Activated naive CD8-positive, alpha-beta T cell treated with anti-CD3 and anti-CD28 coated beads, Interleukin-2, amount 10 ng/mL, durations not matched to agents 7 days and 5 days (primary cell): ENCODE results near the gene AKR1D1. TPM values are rescaled to one million over a fixed set of nuclear protein-coding genes. Genes with fewer than 3 reads are reported as not detected.
"Not testable (repeated sequence)": the region's sequence is repeated elsewhere in the genome, so short reads cannot be mapped to it uniquely, and the experiment has no call there.

Experiments
- ATAC-seq: fragments of 150-1000 bp; cut with Tn5 transposase; one replicate; pipeline ENCODE4 v1.10.0; 2021; ENCODE audit warnings: low read depth, moderate library complexity
- POLR2A ChIA-PET: fragments of 350-600 bp; sonication (Branson Sonifier 250); formaldehyde crosslinking; loops from one replicate; lab custom pipeline; 2021; ENCODE audit warnings: antibody characterized with exemption; lab: Charles Lee
- DNase-seq: peaks from one replicate; pipeline ENCODE4 v3.0.0; 2021
- H3K27ac Mint-ChIP-seq: one replicate; pipeline ENCODE4 v1.8.0; 2022; ENCODE audit warnings: mild to moderate bottlenecking, mixed read lengths
- H3K27me3 Mint-ChIP-seq: one replicate; pipeline ENCODE4 v1.8.0; 2022; ENCODE audit warnings: mild to moderate bottlenecking, moderate library complexity, mixed read lengths
- H3K36me3 Mint-ChIP-seq: one replicate; pipeline ENCODE4 v1.8.0; 2021; ENCODE audit warnings: mild to moderate bottlenecking, mixed read lengths
- H3K4me1 Mint-ChIP-seq: one replicate; pipeline ENCODE4 v1.8.0; 2021; ENCODE audit warnings: mixed read lengths
- H3K4me3 Mint-ChIP-seq: one replicate; pipeline ENCODE4 v1.8.0; 2022; ENCODE audit warnings: mild to moderate bottlenecking, moderate library complexity, mixed read lengths
- H3K9me3 Mint-ChIP-seq: one replicate; pipeline ENCODE4 v1.8.0; 2021; ENCODE audit warnings: mixed read lengths
- total RNA-seq, 2 experiments: library from RNA; stranded (reverse); gene quantifications; one replicate each; pipeline ENCODE4 v1.2.3, GENCODE V29; 2021

AKR1D1 gene
- total RNA-seq, 2 experiments from 2014 or later, result not detected

DNA sequence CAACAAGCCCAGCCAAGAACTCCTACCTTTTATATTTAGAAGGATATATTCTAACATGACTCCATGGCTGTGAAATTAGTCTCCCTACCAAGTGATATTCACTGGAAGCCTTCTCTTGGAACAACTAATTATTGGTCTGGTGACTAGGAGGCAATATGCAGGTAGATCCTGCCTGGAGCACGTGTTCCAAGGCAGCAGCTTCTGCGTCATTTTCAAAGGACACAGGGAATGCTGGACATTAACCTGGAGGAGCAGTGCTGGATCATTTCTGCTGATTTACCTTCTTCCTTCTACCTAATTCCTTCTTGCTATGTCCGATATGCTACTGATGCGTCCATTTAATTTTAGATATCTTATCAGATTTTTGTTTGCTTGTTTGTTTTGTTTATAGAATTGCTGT is 5.6 kb downstream of the AKR1D1 start:
- Mint-ChIP-seq H3K36me3 (no peaks in the 10 kb centered on the region), H3K4me1 (no peaks in the 10 kb centered on the region), H3K9me3 (no peaks in the 10 kb centered on the region), H3K27ac (no peak overlapping the region), H3K4me3 (no peak overlapping the region), H3K27me3 (no peaks in the 10 kb centered on the region)
- ATAC-seq (no peak), DNase-seq (no peak)
- POLR2A ChIA-PET, result no interaction called here

DNA sequence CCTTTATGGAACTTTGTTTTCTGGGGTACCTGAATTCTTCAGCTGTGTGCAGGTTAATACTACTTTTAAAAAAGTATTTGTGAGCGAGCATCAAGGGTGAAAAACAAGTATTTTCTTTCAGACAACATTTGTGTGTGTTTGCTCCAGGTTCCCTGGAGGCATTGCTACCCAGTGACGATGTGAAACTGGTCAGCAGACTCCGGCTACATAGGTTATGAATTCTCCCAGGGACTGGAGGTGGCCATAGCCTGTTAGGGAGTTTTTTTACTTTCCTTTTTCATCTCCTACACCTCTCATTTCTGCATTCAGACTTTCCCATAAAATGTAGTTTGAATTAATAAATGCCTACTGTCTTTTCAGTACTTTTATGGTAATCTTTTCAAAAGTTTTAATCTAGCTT is 7.6 kb downstream of the AKR1D1 start:
- POLR2A ChIA-PET, result no interaction called here
- Mint-ChIP-seq H3K27ac (no peak overlapping the region), H3K4me1 (no peaks in the 10 kb centered on the region), H3K36me3 (no peaks in the 10 kb centered on the region), H3K27me3 (peaks cover 3% of the 10 kb centered on the region), H3K4me3 (no peak overlapping the region), H3K9me3 (no peaks in the 10 kb centered on the region)
- ATAC-seq, result no peak
- DNase-seq, result no peak

DNA sequence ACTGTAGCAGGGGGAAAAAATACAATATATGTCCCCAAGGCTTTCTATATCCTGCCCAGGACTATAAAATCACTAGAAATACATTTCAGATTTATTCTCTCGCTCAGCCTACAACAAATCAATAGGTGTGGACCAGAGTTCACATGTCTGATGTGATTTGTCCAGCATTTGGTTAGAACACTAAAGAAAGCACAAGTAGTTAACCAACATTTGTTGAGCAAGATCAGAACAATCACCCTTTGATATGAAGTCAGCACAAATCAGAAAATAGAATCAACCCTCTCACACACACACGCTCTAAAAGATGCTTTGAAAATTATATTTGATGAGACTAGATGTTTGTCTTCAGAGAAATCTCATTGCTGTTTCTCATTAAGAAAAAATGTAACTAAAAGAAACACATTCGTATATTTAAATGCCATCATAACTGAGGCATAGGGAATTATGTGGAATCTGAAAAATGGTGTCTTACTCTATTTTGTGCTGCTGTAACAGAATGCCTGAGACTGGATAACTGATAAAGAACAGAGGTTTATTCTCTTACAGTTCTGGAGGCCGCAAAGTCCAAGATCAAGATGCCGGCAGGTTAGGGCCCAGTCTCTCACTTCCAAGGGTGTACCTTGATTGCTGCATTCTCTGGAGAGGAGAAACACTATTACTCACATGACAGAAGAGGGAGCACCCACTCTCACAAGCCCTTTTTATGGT is 10.5 kb downstream of the AKR1D1 start:
- no peaks in the 10 kb centered on the region for H3K4me1 Mint-ChIP-seq
- H3K27ac Mint-ChIP-seq, result no peak overlapping the region

DNA sequence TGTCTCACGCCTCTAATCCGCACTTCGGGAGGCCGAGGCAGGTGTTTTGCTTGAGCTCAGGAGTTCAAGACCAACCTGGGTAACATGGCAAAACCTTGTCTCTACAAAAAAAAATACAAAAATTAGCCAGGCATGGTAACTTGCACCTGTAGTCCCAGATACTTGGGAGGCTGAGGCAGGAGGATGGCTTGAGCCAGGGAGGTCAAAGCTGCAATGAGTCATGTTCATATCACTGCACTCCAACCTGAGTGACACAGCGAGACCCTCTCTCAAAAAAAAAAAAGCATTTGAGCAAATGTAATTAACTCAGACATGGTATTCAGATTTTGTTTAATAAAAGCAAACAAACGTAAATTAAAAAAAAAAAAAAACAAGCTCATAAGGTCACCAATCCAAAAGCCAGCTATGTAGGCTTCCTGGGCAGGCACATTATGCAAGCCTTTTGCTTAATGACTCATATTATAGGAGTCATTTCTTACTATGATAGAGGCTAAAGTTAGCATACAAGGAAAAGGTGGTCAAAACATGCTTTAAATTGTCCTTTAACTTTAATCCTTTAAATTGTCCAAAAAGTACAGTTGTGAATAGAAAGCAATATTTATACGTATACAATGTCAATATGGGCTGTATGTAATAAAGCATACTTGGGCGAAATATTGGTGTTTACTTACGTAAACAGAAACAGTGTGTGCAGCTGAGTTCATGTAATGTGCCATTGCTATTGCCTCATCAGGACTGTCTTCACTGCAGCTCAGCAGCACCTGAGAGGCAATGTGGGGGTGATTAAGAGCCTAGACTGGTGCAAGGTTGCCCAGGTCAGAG is 13.0 kb downstream of the AKR1D1 start:
- Mint-ChIP-seq H3K27ac (no peak overlapping the region), H3K4me3 (no peak overlapping the region), H3K27me3 (peaks cover 3% of the 10 kb centered on the region), H3K4me1 (no peaks in the 10 kb centered on the region), H3K36me3 (no peaks in the 10 kb centered on the region), H3K9me3 (no peaks in the 10 kb centered on the region)
- ATAC-seq, result no peak
- no peak for DNase-seq
- POLR2A ChIA-PET, result interaction anchor here (0.7 kb wide), 1 partner anchor 91 kb away, joined by 3 read pairs; no protein-coding TSS in a partner anchor

More for the DNA sequence above, 10.5 kb downstream of the AKR1D1 start:
- Mint-ChIP-seq H3K27me3 (peaks cover 3% of the 10 kb centered on the region), H3K36me3 (no peaks in the 10 kb centered on the region), H3K9me3 (no peaks in the 10 kb centered on the region), H3K4me3 (no peak overlapping the region)
- DNase-seq, result no peak
- ATAC-seq, result no peak
- POLR2A ChIA-PET, result no interaction called here

DNA sequence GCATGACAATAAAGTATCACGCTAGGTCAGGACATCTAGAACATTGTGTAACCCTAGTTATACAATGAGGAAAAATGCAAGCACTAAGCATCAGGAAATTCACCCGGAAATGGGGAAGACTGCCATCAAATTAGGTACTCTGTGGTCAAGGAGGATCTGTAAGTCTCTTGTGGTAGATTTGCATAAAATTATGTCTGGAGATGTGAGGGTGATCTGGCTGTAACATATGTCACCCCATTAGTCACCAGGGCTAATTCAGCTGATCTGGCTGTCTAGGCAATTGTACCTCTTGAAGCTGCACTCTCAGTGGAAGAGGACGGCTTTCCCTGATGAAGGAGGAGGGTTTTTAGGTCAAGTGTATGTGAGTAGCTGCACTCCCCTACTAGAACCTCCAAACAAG is 14.8 kb downstream of the AKR1D1 start:
- Mint-ChIP-seq H3K27ac (no peak overlapping the region), H3K36me3 (no peaks in the 10 kb centered on the region), H3K27me3 (peaks cover 3% of the 10 kb centered on the region), H3K4me1 (no peaks in the 10 kb centered on the region), H3K4me3 (no peak overlapping the region), H3K9me3 (no peaks in the 10 kb centered on the region)
- ATAC-seq, result no peak
- no peak for DNase-seq
- POLR2A ChIA-PET, result no interaction called here

DNA sequence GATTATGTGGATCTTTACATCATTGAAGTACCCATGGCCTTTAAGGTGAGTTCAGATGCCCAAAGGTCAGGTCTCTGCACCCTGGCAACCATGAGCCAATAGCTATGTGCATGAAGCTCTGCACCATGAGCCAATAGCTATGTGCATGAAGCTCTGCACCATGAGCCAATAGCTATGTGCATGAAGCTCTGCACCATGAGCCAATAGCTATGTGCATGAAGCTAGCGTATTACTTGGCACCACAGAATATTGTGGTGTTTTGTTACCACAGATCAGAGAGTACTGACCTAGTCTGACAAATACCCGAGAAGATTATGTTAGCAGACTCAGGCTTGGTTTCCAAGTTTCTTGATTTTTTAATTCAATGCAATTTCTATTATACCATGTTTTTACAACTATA is 15.6 kb downstream of the AKR1D1 start:
- H3K27me3 Mint-ChIP-seq, H3K4me1 Mint-ChIP-seq, H3K27ac Mint-ChIP-seq, POLR2A ChIA-PET, H3K9me3 Mint-ChIP-seq, H3K36me3 Mint-ChIP-seq, ATAC-seq, DNase-seq, H3K4me3 Mint-ChIP-seq: not testable (repeated sequence)

DNA sequence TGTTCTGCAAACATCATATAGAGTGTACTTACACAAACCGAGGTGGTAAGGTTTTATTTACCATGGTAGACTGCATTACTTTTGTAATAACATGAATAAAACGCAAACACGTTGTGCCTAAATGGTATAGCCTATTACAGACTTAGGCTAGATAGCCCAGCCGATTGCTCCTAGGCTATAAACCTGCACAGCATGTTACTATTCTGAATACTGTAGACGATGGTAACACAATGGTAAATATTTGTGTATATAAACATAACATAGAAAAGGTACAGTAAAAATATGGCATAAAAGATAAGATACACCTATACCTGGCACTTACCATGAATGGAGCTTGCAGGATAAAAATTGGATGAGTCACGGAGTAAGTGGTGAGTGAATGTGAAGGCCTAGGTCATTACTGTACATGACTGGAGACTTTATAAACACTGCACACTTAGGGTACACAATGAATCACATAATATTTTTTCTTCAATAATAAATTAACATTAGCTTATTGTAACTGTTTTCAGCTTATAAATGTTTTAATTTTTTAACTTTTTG is 16.3 kb downstream of the AKR1D1 start:
- no peaks in the 10 kb centered on the region for H3K4me1 Mint-ChIP-seq
- H3K27me3 Mint-ChIP-seq, result peaks cover 3% of the 10 kb centered on the region
- no peak overlapping the region for H3K27ac Mint-ChIP-seq
- H3K9me3 Mint-ChIP-seq, result no peaks in the 10 kb centered on the region
- H3K36me3 Mint-ChIP-seq, result no peaks in the 10 kb centered on the region
- ATAC-seq (no peak), DNase-seq (no peak)
- H3K4me3 Mint-ChIP-seq, result no peak overlapping the region
- POLR2A ChIA-PET, result no interaction called here

DNA sequence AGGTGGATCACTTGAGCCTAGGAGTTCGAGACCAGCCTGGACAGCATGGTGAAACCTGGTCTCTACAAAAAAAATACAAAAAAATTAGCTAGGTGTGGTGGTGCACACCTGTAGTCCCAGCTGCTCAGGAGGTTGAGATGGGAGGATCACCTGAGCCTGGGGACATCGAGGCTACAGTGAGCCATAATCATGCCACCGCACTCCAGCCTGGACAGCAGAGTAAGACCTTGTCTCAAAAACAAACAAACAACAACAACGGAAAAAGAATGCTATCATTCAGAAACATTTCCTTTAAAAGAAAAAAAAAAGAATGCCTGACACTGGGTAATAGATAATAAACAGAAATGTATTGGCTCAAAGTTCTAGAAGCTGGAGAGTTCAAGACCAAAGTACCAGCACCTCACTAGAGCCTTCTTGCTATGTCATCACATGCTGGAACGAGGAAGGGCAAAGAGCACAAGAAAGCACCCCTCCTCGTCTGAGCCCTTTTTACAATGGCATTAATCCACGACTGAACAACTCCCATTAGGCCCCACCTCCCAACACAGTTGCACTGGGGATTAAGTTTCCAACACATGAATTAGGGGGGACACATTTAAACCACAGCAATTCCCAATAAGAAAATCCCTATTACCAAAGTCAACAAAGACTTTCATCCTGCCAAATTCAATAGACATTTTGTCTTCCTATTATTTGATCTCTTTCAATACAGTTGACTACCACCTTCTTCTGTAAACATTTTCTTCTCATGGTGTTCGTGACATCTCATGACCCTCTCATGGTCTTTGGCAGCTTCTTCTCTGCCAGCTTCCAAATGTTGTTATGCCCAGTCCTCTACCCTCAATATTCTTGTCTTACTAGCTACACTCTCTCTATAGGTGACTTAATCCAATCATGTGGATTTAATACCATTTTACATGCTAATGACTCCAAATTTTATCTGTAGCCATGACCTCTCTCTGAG is 20.0 kb downstream of the AKR1D1 start:
- Mint-ChIP-seq H3K27ac (no peak overlapping the region), H3K27me3 (peaks cover 4% of the 10 kb centered on the region), H3K9me3 (no peaks in the 10 kb centered on the region), H3K4me1 (no peaks in the 10 kb centered on the region), H3K36me3 (no peaks in the 10 kb centered on the region), H3K4me3 (no peak overlapping the region)
- ATAC-seq, result no peak
- POLR2A ChIA-PET, result no interaction called here
- DNase-seq, result no peak

DNA sequence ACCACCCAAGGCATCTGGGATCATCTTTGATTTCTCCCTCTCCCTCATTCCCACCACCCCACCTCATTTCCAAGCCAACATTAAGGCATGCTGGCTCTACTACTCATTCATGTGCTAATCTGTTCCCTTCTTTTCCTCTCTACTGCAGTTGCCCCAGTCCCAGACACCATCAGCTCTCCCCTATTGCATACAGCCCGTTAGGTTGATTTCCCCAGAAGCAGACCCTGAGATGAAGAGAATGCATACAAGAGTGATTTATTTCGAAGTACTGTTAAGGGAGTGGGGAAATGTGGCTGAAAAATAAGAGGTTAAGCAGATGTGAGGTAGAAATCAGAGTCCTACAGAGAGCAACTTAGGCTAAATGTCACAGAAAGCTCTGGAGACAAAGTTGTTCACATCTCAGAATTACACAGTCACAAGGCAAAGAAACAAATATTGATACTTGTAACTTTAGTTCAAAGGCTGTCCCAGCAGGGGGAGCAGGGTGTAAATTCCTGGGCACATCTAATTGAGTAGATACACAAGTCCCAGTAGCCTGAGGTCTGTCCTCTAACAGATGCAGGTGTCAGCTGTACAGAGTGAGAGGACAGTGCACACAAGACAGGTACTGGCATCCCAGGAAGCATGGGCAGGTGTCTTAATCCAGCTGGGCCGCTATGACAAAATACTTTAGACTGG is 20.9 kb downstream of the AKR1D1 start:
- no peak overlapping the region for H3K4me3 Mint-ChIP-seq
- H3K4me1 Mint-ChIP-seq, result no peaks in the 10 kb centered on the region
- H3K9me3 Mint-ChIP-seq, result no peaks in the 10 kb centered on the region
- no peak for ATAC-seq
- no peak for DNase-seq
- H3K27ac Mint-ChIP-seq, result no peak overlapping the region
- H3K27me3 Mint-ChIP-seq, result peaks cover 4% of the 10 kb centered on the region
- H3K36me3 Mint-ChIP-seq, result no peaks in the 10 kb centered on the region
- POLR2A ChIA-PET, result no interaction called here

DNA sequence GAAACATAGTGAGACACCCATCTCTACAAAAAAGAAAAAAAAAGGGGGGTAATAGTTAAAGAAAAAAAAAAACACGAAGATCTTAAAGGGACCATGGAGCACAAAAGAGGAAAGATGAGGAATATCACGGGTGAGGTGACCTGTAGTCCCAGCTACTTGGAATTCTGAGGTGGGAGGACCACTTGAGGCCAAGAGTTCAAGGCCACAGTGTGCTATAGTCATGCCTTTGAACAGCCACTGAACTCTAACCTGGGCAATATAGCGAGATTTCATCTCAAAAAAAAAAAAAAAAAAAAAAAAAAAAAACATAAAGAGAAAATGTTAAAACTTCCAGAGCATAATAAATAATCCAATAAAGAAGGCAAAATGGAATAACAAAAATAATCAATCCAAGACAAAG is 23.6 kb downstream of the AKR1D1 start:
- ATAC-seq, result no peak
- H3K27me3 Mint-ChIP-seq, result peaks cover 4% of the 10 kb centered on the region
- H3K9me3 Mint-ChIP-seq, result no peaks in the 10 kb centered on the region

DNA sequence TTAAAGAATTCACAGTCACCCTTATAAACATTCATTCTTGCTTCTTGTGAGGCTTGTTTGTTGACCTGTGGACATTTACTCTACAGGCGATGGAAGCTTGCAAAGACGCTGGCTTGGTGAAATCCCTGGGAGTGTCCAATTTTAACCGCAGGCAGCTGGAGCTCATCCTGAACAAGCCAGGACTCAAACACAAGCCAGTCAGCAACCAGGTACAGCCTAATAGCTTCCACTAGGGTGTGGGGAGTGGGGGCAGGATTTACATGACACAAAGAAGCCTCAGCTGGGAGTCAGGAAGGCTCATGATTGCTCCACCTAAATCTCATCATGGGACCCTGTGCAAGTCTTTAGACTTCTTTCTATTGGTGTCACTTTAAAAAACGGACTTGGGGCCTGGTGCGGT is 29.0 kb downstream of the AKR1D1 start:
- DNase-seq (no peak), ATAC-seq (no peak)
- Mint-ChIP-seq H3K4me1 (no peaks in the 10 kb centered on the region), H3K9me3 (no peaks in the 10 kb centered on the region), H3K4me3 (no peak overlapping the region), H3K27ac (no peak overlapping the region), H3K27me3 (peaks cover 8% of the 10 kb centered on the region), H3K36me3 (no peaks in the 10 kb centered on the region)
- POLR2A ChIA-PET, result no interaction called here

More for the DNA sequence above, 23.6 kb downstream of the AKR1D1 start:
- POLR2A ChIA-PET, result no interaction called here
- Mint-ChIP-seq H3K4me1 (no peaks in the 10 kb centered on the region), H3K36me3 (no peaks in the 10 kb centered on the region), H3K27ac (no peak overlapping the region), H3K4me3 (no peak overlapping the region)
- no peak for DNase-seq

DNA sequence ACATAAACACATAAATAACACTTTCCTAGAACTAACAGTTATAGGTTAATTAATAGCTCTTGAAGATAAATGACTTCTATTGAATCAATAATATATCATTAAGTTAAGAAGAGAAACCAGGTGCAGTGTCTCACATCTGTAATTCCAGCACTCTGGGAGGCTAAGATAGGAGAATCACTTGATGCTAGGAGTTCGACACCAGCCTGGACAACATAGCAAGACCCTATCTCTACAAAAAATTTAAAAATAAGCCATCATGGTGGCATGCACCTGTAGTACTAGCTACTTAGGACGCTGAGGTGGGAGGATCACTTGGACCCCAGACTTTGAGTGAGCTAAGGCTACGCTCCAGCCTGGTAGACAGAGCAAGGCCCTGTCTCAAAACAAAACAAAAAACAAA is 38.8 kb downstream of the AKR1D1 start:
- H3K27ac Mint-ChIP-seq, result no peak overlapping the region

More for the DNA sequence above, 38.8 kb downstream of the AKR1D1 start:
- no peak for DNase-seq
- Mint-ChIP-seq H3K9me3 (no peaks in the 10 kb centered on the region), H3K36me3 (no peaks in the 10 kb centered on the region), H3K4me3 (no peak overlapping the region), H3K27me3 (peaks cover 9% of the 10 kb centered on the region), H3K4me1 (peaks cover 2% of the 10 kb centered on the region)
- POLR2A ChIA-PET, result no interaction called here
- no peak for ATAC-seq
